Measurements from ENCODE around the gene NRAP. TPM values are rescaled to one million over a fixed set of nuclear protein-coding genes. Genes with fewer than 3 reads are reported as not detected.

NRAP gene
- total and polyA plus RNA-seq, 4 donors = 0.05 to 0.13 (median 0.10) TPM

DNA sequence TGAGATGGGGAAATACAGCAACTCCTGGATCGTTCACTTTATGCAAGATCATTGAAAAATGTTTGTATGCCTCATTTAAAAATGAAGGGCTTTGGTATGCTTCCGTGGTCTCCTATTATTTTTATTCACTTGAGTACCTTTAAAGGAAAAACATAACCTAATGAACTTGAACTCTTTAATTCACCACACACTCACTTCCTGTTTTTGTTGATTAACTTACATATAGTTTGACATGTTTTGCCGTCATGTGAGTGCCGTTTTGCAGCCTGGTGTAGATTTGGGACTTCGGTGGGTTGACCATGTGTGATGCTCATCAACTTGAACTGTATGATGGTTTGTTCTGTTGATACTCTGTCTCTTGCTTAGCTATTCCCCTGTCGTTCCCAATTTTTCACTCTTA is 44.8 kb upstream of the NRAP start:
- no peak overlapping the region for H3K9ac ChIP-seq (ENCODE audit: low read depth in 1 of 2, low read length in 2 of 2)
- no peak for TF ChIP-seq FOXA1 (IDR thresholded peaks at IDR 0.05)
- no peak for TF ChIP-seq SP1 (IDR thresholded peaks at IDR 0.05)
- TF ChIP-seq, protein P1, sequence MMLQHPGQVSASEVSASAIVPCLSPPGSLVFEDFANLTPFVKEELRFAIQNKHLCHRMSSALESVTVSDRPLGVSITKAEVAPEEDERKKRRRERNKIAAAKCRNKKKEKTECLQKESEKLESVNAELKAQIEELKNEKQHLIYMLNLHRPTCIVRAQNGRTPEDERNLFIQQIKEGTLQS (IDR thresholded peaks at IDR 0.05) = no peak
- TF ChIP-seq RAD21 (IDR thresholded peaks at IDR 0.05) = no peak
- TF ChIP-seq HNF4A (conservative IDR thresholded peaks at IDR 0.05) = no peak
- no peak for TF ChIP-seq NR2F2 (IDR thresholded peaks at IDR 0.05)
- TF ChIP-seq, protein P2, sequence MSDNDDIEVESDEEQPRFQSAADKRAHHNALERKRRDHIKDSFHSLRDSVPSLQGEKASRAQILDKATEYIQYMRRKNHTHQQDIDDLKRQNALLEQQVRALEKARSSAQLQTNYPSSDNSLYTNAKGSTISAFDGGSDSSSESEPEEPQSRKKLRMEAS (IDR thresholded peaks at IDR 0.05) = no peak
- no peak for TF ChIP-seq GABPA (IDR thresholded peaks at IDR 0.05 in 1 of 2, conservative IDR thresholded peaks at IDR 0.05 in 1 of 2)
- TF ChIP-seq FOXA2 (IDR thresholded peaks at IDR 0.05) = no peak
- TF ChIP-seq JUND (IDR thresholded peaks at IDR 0.05) = no peak
- peaks cover 0 to 9% (median 3%) of the 10 kb centered on the region in 4 donors for H3K36me3 ChIP-seq (ENCODE audit: control insufficient read depth in 4 of 4, insufficient read depth in 3 of 4, low read depth in 1 of 4, low read length in 3 of 4)
- H3K4me1 ChIP-seq (ENCODE audit: control insufficient read depth in 4 of 4, insufficient read depth in 4 of 4, low read length in 3 of 4) = no peaks in the 10 kb centered on the region
- no peak for DNase-seq (ENCODE audit: low spot score)
- no peak overlapping the region for H3K4me3 ChIP-seq (ENCODE audit: low read depth in 1 of 3, low read length in 3 of 3)
- WGBS = 87% methylated on average over 6 of the region's 6 CpGs
- H3K27ac ChIP-seq (ENCODE audit: low read depth in 1 of 2, low read length in 2 of 2) = no peak overlapping the region
- no peaks in the 10 kb centered on the region for H3K27me3 ChIP-seq (ENCODE audit: control insufficient read depth in 4 of 4, insufficient read depth in 4 of 4, low read length in 3 of 4)
- H3K9me3 ChIP-seq (ENCODE audit: control insufficient read depth in 4 of 4, low read length in 3 of 4) = no peaks in the 10 kb centered on the region

DNA sequence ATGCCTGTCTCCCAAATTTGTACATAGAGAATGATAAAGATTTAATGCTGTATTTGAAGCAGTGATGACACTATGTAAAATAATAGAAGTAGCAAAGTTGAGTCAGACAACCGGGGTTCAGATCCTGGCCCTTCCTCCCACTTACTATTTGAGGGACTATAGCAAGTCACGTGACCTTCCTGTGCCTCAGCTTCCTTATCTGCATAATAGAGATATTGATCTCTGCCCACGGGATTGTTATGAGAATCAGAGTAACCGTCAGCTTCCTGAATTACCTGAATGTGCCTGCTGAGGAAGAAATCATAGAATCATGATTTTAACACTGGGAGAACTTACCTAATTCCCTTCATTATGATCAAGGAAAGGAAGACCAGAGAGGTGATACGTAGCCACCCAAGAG is 42.8 kb upstream of the NRAP start:
- H3K36me3 ChIP-seq (ENCODE audit: control insufficient read depth in 4 of 4, insufficient read depth in 3 of 4, low read depth in 1 of 4, low read length in 3 of 4) = peaks cover 0 to 11% (median 5%) of the 10 kb centered on the region in 4 donors
- H3K27me3 ChIP-seq (ENCODE audit: control insufficient read depth in 4 of 4, insufficient read depth in 4 of 4, low read length in 3 of 4) = no peaks in the 10 kb centered on the region
- H3K27ac ChIP-seq (ENCODE audit: low read depth in 1 of 2, low read length in 2 of 2) = no peak overlapping the region
- no peak for DNase-seq (ENCODE audit: low spot score)
- no peak overlapping the region for H3K4me3 ChIP-seq (ENCODE audit: low read depth in 1 of 3, low read length in 3 of 3)
- H3K9ac ChIP-seq (ENCODE audit: low read depth in 1 of 2, low read length in 2 of 2) = no peak overlapping the region
- no peak for TF ChIP-seq HNF4G (IDR thresholded peaks at IDR 0.05)
- no peak for TF ChIP-seq EGR1 (IDR thresholded peaks at IDR 0.05; ENCODE audit: low read depth in 2 of 2)
- TF ChIP-seq, protein P3, sequence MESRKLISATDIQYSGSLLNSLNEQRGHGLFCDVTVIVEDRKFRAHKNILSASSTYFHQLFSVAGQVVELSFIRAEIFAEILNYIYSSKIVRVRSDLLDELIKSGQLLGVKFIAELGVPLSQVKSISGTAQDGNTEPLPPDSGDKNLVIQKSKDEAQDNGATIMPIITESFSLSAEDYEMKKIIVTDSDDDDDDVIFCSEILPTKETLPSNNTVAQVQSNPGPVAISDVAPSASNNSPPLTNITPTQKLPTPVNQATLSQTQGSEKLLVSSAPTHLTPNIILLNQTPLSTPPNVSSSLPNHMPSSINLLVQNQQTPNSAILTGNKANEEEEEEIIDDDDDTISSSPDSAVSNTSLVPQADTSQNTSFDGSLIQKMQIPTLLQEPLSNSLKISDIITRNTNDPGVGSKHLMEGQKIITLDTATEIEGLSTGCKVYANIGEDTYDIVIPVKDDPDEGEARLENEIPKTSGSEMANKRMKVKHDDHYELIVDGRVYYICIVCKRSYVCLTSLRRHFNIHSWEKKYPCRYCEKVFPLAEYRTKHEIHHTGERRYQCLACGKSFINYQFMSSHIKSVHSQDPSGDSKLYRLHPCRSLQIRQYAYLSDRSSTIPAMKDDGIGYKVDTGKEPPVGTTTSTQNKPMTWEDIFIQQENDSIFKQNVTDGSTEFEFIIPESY (IDR thresholded peaks at IDR 0.05) = no peak
- TF ChIP-seq FOXA2 (IDR thresholded peaks at IDR 0.05) = no peak
- TF ChIP-seq SP1 (IDR thresholded peaks at IDR 0.05) = no peak
- no peak for TF ChIP-seq HNF4A (conservative IDR thresholded peaks at IDR 0.05)
- 77% methylated on average over 5 of the region's 5 CpGs for WGBS
- H3K4me1 ChIP-seq (ENCODE audit: control insufficient read depth in 4 of 4, insufficient read depth in 4 of 4, low read length in 3 of 4) = no peaks in the 10 kb centered on the region
- no peaks in the 10 kb centered on the region for H3K9me3 ChIP-seq (ENCODE audit: control insufficient read depth in 4 of 4, low read length in 3 of 4)

DNA sequence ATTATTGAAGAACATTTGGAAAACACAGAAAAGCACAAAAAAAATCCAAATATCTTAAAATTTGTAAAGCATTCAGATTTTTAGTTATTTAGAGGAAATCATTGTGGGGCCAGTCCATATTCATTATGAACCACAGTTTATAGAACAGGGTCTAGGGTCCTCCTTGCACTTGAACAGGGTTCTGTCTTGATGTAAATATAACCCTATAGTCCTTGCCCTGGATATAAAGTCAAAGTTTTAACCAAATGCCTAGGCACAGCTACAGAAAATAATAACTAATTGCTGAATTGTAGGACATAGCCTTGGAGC is 41.5 kb upstream of the NRAP start:
- no peaks in the 10 kb centered on the region for H3K4me1 ChIP-seq (ENCODE audit: control insufficient read depth in 4 of 4, insufficient read depth in 4 of 4, low read length in 3 of 4)
- no peak overlapping the region for H3K9ac ChIP-seq (ENCODE audit: low read depth in 1 of 2, low read length in 2 of 2)
- H3K9me3 ChIP-seq (ENCODE audit: control insufficient read depth in 4 of 4, low read length in 3 of 4) = no peaks in the 10 kb centered on the region
- no peak overlapping the region for H3K27ac ChIP-seq (ENCODE audit: low read depth in 1 of 2, low read length in 2 of 2)
- H3K36me3 ChIP-seq (ENCODE audit: control insufficient read depth in 4 of 4, insufficient read depth in 3 of 4, low read depth in 1 of 4, low read length in 3 of 4) = peaks cover 0 to 11% (median 3%) of the 10 kb centered on the region in 4 donors
- DNase-seq (ENCODE audit: low spot score) = no peak
- H3K27me3 ChIP-seq (ENCODE audit: control insufficient read depth in 4 of 4, insufficient read depth in 4 of 4, low read length in 3 of 4) = no peaks in the 10 kb centered on the region
- no peak overlapping the region for H3K4me3 ChIP-seq (ENCODE audit: low read depth in 1 of 3, low read length in 3 of 3)
- TF ChIP-seq RXRA (IDR thresholded peaks at IDR 0.05) (no peak), RAD21 (IDR thresholded peaks at IDR 0.05) (no peak), TAF1 (conservative IDR thresholded peaks at IDR 0.05) (no peak), HNF4A (conservative IDR thresholded peaks at IDR 0.05) (no peak), FOXA2 (IDR thresholded peaks at IDR 0.05) (no peak), HNF4G (IDR thresholded peaks at IDR 0.05) (no peak), SP1 (IDR thresholded peaks at IDR 0.05) (no peak)

Data from liver (tissue), 9 donors.